Measurements from ENCODE around the gene VRK2.

DNA sequence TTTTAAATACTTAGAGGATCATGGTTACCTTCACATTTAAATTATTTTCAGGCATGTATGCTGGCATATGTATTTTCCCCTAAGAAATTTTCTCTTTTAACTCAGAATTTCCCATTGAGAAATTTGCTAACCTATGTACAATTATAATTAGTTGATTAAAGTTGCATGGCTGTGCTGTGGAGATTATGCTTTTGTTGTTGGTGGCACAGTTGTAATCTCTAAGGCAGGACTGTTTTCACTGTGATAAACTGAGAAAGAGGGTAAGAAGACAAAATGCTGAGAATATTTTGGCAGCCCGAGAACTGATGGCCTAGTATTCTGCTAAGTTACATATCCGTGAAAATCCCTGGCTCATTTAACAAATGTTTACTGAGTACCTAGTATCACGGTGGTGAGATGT, 1.4 kb downstream of the VRK2 start:
- TF ChIP-seq, protein P1, sequence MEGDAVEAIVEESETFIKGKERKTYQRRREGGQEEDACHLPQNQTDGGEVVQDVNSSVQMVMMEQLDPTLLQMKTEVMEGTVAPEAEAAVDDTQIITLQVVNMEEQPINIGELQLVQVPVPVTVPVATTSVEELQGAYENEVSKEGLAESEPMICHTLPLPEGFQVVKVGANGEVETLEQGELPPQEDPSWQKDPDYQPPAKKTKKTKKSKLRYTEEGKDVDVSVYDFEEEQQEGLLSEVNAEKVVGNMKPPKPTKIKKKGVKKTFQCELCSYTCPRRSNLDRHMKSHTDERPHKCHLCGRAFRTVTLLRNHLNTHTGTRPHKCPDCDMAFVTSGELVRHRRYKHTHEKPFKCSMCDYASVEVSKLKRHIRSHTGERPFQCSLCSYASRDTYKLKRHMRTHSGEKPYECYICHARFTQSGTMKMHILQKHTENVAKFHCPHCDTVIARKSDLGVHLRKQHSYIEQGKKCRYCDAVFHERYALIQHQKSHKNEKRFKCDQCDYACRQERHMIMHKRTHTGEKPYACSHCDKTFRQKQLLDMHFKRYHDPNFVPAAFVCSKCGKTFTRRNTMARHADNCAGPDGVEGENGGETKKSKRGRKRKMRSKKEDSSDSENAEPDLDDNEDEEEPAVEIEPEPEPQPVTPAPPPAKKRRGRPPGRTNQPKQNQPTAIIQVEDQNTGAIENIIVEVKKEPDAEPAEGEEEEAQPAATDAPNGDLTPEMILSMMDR (conservative IDR thresholded peaks at IDR 0.05) = no peak
- TF ChIP-seq EZH2 (IDR thresholded peaks at IDR 0.05; ENCODE audit: low read depth) = no peak

Data from PC-9 (cell line).